ENCODE measurements around the gene SMIM41.

SMIM41 gene

DNA sequence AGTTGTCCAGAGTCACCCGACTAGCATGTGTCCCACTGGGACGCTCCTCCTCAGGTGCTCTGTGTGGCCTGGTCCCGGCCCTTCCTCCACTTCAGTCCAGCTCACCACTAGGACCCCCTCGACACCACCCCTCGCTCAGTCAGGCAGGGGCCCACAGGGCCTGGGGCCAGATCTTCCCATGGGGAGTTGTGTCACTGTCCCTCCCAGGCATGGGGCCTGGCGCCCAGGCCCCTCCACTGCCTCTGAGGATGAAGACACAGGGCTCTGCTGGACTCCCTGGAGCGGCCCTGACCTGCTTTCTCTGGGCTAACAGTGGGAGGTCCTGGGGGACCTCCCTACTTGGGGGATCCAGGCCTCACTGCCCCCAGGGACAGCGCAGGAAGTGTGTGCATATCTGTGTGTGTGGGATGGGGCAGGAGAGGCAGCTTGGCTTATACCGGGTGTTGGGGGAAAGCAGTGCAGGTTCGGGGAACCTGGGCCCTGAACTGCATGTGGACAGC is 68.5 kb downstream of the SMIM41 start:
- H3K27ac ChIP-seq, result peak overlapping the region; percentile 94
- TF ChIP-seq ZFX (IDR thresholded peaks at IDR 0.05; ENCODE audit: borderline replicate concordance), result no peak

DNA sequence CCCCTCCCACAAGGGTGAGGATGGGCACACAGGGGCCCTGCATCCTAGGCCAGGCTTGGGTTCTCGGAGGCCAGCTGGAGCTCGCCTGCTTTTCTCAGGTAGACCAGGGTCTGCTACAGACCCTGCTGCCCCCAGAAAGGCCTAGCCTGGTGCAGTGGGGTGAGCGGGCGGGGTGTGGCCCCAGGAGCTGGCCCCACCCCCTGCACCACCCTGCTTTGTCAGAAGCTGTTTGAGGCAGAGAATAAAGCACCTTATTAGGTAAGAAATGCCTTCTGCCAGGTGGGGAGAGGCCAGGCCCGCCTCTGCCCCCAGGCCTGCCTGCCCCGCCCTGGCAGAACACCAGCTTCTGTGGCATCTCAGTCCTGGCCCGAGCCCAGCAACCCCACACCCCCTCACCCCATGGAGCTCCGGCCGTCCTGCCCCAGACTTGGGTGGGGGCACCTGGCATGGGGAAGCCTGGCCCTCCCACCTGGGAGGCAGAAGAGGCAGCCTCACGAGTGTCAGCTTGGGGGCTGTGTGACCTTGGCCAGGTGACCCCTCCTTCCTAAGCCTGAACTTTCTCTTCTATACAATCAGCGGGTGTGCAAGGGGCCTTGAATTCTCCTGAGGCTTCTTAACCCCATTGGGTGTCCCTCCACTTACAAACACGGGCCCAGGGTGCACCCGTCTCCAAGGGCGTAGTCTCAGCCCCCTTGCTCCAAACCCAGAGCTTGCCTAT is 69.1 kb downstream of the SMIM41 start:
- H3K27ac ChIP-seq, result peak overlapping the region; percentile 94
- TF ChIP-seq ZFX (IDR thresholded peaks at IDR 0.05; ENCODE audit: borderline replicate concordance), result no peak
- TF ChIP-seq, protein P1, sequence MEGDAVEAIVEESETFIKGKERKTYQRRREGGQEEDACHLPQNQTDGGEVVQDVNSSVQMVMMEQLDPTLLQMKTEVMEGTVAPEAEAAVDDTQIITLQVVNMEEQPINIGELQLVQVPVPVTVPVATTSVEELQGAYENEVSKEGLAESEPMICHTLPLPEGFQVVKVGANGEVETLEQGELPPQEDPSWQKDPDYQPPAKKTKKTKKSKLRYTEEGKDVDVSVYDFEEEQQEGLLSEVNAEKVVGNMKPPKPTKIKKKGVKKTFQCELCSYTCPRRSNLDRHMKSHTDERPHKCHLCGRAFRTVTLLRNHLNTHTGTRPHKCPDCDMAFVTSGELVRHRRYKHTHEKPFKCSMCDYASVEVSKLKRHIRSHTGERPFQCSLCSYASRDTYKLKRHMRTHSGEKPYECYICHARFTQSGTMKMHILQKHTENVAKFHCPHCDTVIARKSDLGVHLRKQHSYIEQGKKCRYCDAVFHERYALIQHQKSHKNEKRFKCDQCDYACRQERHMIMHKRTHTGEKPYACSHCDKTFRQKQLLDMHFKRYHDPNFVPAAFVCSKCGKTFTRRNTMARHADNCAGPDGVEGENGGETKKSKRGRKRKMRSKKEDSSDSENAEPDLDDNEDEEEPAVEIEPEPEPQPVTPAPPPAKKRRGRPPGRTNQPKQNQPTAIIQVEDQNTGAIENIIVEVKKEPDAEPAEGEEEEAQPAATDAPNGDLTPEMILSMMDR (IDR thresholded peaks at IDR 0.05), result no peak

- no peak for TF ChIP-seq ZFX (IDR thresholded peaks at IDR 0.05; ENCODE audit: borderline replicate concordance)
- TF ChIP-seq, protein P1 (IDR thresholded peaks at IDR 0.05), result no peak
- peak overlapping the region; percentile 94 for H3K27ac ChIP-seq
These were observed 69.7 kb downstream of the SMIM41 start for GRCh38 chr12:52149182-52149641.

DNA sequence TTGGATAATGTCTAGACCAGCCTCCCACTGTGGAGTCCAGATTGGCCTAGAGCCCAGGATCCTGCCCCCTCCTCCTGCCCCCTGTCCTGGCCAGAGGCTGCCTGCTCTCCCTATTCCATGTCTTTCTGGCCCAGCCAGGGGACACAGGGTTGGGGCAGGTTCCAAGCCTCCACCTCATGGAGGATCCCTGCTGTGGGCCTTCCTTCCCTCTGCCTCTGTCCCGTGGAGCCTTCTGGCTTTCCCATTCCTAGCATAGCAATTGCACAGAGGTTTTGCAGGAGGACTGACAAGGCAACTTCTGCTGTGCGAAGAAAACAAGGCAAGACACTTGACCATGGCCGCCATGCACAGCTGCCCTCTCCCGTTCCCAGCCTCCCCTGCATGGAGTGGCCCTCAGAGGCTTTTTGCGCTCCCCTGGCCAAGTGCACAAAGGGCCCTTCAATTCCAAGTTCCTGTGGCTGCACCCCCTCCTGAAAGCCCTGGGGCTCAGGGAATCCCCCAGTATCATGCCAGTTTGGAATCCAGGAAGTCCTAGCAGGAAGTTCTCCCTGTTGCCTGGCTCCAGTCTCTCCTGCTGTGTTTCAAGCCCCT is 70.2 kb downstream of the SMIM41 start:
- TF ChIP-seq, protein P1 (IDR thresholded peaks at IDR 0.05), result no peak
- TF ChIP-seq ZFX (IDR thresholded peaks at IDR 0.05; ENCODE audit: borderline replicate concordance), result no peak
- H3K27ac ChIP-seq, result peak overlapping the region; percentile 94

- TF ChIP-seq ZFX (IDR thresholded peaks at IDR 0.05; ENCODE audit: borderline replicate concordance), result no peak
- TF ChIP-seq, protein P1 (IDR thresholded peaks at IDR 0.05), result no peak
- H3K27ac ChIP-seq, result peak overlapping the region; percentile 94
These were observed 71.8 kb downstream of the SMIM41 start for GRCh38 chr12:52151153-52151836.

DNA sequence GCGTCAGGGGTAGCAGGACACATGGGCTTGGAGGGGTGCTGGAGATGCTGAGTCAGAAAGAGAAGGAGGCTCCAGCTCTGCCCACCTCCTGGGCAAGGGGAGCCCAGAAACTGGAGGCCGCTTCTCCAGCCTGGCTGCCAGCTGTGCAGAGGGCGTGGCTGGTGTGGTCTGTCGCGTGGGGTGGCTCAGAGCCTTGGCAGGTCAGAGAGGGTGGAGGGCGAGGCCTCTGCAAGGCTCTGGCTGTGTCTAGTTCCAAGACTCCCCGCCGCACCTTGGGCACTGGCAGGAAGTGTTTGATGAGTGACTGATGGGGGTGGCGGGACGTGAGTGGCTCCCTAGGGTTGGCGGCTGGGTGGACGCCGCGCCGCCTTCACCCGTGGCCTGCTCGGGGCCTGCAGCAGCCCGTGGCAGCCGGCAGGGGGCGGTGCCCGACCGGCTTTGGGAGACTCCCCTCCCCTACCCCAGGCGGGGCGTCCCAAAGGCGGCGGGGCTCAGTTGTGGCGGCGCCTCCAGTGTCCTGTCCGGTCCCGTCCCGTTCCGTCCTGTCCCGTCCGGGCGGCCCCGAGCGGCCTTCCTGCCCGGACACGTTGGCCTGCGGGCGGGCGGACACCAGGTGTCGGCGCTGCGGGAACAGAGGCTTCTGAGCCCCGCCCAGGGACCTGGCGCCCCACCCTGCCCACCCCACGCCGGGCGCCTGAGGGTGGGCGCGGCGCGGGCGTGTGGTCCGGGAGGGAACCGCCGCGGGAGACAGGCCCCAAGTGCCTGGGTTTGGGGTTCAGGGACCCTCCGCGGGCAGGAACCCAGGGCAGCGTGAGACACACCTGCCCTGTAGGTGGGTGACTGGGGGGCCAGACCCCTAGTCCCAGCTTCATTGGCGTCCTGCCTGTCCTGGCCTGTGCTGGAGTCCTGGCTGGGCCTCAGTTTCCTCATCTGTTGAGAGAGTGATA is 72.6 kb downstream of the SMIM41 start:
- TF ChIP-seq ZFX (IDR thresholded peaks at IDR 0.05; ENCODE audit: borderline replicate concordance), result no peak
- TF ChIP-seq, protein P1 (IDR thresholded peaks at IDR 0.05), result peak; percentile 100
- peak overlapping the region; percentile 94 for H3K27ac ChIP-seq

DNA sequence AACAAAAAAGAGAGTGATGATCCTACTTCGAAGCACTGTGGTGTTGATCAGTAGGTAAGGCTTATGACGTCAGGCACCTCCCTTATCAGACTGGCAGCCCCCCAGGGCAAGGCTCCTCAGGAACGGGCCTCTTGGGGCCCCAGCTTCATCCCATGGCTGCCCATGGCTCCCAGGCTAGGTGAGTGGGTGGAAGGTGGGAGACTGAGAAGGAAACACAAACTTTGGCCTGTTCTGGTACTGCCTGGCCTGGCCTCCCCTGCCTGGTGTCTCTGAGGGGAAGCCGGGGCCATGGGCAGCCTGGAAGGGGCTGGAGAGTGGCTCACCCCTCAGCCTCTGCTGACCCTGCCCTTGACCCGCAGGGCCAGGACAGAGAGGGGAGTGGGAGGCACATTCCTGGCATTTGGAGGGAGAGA is 73.4 kb downstream of the SMIM41 start:
- no peak for TF ChIP-seq ZFX (IDR thresholded peaks at IDR 0.05; ENCODE audit: borderline replicate concordance)
- TF ChIP-seq, protein P1 (IDR thresholded peaks at IDR 0.05), result no peak
- peak overlapping the region; percentile 94 for H3K27ac ChIP-seq

All from 22Rv1 (cell line).